Transverse colon (tissue), 3 donors: ENCODE results near the gene KDM3A.

Source experiments
- POLR2A ChIP-seq: fragments of 450-650 bp; IDR thresholded peaks from one replicate; pipeline ENCODE4 v1.6.1; 2016; ENCODE audit warnings: antibody characterized with exemption, mild to moderate bottlenecking, moderate library complexity
- TF ChIP-seq, protein P1 (sequence below), 5 experiments: fragments of 200-600 bp in 3 of 5; fragments of 450-650 bp in 2 of 5; sonication (generic) in 3 of 5; IDR thresholded peaks; 1 replicate in 2 of 5; 2 replicates in 3 of 5; pipeline ENCODE4 v1.5.1; 2016 to 2017; ENCODE audit warnings: antibody characterized with exemption in 5 of 5, inconsistent platforms in 3 of 5, mild to moderate bottlenecking in 2 of 5, moderate library complexity in 1 of 5

DNA sequence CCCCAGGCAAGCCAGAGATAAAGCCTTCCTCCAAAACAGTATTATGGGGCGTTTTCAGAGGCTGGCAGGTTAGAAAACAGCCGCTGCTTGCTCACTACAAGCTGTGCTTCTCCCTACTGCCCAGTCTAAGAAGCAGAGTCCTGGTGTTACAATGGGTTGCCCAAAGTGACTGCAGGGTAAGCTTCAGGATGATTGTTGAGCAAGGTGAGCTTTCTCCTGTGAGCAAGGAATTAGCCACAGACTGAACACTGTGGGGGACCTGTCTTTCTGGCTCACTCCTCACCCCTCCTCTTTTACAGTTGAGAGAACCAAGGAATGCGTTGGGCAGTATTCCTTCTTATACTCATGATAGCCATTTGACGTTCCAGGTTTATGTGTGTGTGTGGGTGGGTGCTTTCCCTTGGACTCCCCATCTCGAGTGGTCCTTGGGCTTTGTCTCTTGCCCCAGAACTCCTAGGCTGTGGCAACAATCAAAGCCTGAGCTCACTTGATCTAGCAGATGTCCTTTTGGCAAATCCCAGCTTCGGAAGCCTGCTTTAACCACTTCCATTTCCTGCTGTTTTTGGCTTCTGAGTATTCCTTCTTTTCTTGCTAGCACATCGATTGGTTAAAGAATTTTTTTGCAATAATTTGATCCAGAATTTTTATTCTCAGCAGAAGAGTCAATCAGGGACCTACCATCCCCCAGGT, 47.5 kb downstream of the KDM3A start:
- TF ChIP-seq, protein P1, sequence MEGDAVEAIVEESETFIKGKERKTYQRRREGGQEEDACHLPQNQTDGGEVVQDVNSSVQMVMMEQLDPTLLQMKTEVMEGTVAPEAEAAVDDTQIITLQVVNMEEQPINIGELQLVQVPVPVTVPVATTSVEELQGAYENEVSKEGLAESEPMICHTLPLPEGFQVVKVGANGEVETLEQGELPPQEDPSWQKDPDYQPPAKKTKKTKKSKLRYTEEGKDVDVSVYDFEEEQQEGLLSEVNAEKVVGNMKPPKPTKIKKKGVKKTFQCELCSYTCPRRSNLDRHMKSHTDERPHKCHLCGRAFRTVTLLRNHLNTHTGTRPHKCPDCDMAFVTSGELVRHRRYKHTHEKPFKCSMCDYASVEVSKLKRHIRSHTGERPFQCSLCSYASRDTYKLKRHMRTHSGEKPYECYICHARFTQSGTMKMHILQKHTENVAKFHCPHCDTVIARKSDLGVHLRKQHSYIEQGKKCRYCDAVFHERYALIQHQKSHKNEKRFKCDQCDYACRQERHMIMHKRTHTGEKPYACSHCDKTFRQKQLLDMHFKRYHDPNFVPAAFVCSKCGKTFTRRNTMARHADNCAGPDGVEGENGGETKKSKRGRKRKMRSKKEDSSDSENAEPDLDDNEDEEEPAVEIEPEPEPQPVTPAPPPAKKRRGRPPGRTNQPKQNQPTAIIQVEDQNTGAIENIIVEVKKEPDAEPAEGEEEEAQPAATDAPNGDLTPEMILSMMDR (IDR thresholded peaks at IDR 0.05), result no peak
- no peak for TF ChIP-seq POLR2A
